ENCODE results near the gene PLEKHH1.
"Not testable (repeated sequence)": the region's sequence is repeated elsewhere in the genome, so short reads cannot be mapped to it uniquely, and the experiment has no call there.

The PLEKHH1 gene

DNA sequence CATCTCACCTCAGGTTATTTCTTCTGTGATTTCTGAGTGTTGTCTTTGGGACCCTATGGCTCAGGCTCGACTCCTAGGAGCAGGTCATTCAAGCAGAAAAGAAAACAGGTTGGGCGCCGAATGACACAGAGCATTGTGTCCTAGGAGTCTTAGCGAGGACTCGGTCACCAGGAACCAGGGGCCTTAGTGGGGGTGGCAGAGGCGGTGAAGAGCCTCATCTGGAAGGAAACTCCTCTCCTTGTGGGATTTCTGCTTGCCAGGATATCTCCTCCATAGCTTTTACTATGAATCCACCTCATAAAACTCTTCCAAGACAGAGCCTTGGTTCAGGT, 630 bp downstream of the PLEKHH1 start:
- Histone ChIP-seq H3K36me3 (no peaks in the 10 kb centered on the region), H3K9me3 (replicated peaks in 1 of 11) (no peaks in the 10 kb centered on the region), H3K27ac (no peak overlapping the region), H3K4me3 (peak overlapping the region; percentile 61 to 78 (median 72)), H4K20me1 (peaks cover 0 to 18% (median 0%) of the 10 kb centered on the region in 11 experiments; a peak in 2 of 22 replicates), H3K27me3 (peaks cover 29 to 46% (median 36%) of the 10 kb centered on the region in 11 experiments), H3K4me2 (peak overlapping the region; percentile 89 to 100 (median 98)), H3K9ac (peak overlapping the region in 5 of 11 experiments; percentile 65 to 76 (median 70); a peak in 6 of 22 replicates), H3K4me1 (peaks cover 0 to 20% (median 12%) of the 10 kb centered on the region in 10 experiments; a peak in 11 of 20 replicates)
- no peak for TF ChIP-seq Cebpa-rat (IDR thresholded peaks at IDR 0.05)

DNA sequence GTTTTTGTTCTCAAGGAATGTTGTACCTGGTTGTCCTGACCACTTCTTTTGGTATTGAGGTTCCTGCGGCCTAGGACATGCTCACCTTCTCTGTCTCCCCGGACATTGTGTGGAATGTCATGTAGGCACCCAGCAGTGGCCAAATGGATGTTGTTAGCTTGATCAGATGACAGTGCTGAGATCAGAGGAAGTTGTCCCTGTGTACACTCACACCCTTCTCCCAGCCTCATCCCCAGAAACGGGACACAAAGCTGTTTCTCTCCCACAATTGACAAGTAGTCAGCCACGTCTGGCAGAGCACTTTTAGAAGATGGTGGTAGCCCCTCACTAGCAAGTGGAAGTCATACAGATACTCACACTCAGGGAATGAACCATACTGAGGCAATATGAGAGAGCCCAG, 3.0 kb downstream of the PLEKHH1 start:
- Histone ChIP-seq H3K9me3 (replicated peaks in 1 of 11) (no peaks in the 10 kb centered on the region), H3K27ac (no peak overlapping the region), H3K27me3 (peaks cover 29 to 48% (median 36%) of the 10 kb centered on the region in 11 experiments), H3K36me3 (no peaks in the 10 kb centered on the region), H3K9ac (no peak overlapping the region), H3K4me2 (no peak overlapping the region), H4K20me1 (peaks cover 0 to 18% (median 0%) of the 10 kb centered on the region in 11 experiments; a peak in 1 of 22 replicates), H3K4me3 (no peak overlapping the region), H3K4me1 (peaks cover 0 to 20% (median 12%) of the 10 kb centered on the region in 10 experiments; a peak in 11 of 20 replicates)
- TF ChIP-seq Cebpa-rat (IDR thresholded peaks at IDR 0.05): no peak

GRCh38 chr14:67537736-67538135, 4.6 kb downstream of the PLEKHH1 start:
- Histone ChIP-seq H3K27ac (no peak overlapping the region), H3K4me1 (peaks cover 0 to 15% (median 7%) of the 10 kb centered on the region in 10 experiments; a peak in 11 of 20 replicates), H3K27me3 (peaks cover 19 to 43% (median 34%) of the 10 kb centered on the region in 11 experiments), H4K20me1 (peaks cover 0 to 11% (median 0%) of the 10 kb centered on the region in 11 experiments; a peak in 1 of 22 replicates), H3K4me3 (no peak overlapping the region), H3K36me3 (no peaks in the 10 kb centered on the region), H3K4me2 (peak overlapping the region in 2 of 11 experiments; percentile 26 to 29; a peak in 1 of 22 replicates), H3K9me3 (replicated peaks in 1 of 11) (no peaks in the 10 kb centered on the region), H3K9ac (no peak overlapping the region)
- TF ChIP-seq Cebpa-rat (IDR thresholded peaks at IDR 0.05): no peak

DNA sequence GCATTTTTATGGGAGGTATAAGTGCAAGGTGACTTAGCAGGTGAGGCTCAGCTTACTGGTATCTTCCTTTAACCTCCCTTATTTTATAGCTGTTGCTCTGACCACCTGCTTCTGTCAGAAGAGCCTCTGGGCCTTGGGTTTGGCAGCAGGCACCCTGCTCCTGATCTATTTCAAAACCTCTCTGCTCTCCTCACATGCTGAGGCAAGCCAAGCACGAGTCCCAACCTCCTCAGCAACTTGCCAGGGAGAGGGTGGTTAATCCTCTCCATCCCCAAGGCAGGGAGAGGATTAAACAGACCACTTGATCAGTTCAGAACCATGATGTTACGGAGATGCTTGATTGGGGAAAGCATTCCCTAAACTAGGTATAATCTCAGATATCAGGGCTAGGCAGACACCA, 5.4 kb downstream of the PLEKHH1 start:
- TF ChIP-seq Cebpa-rat (IDR thresholded peaks at IDR 0.05): no peak

GRCh38 chr14:67539116-67539515, 6.0 kb downstream of the PLEKHH1 start:
- no peak overlapping the region for H3K27ac ChIP-seq
- H4K20me1 ChIP-seq: peaks cover 0 to 3% (median 0%) of the 10 kb centered on the region in 11 experiments; a peak in 1 of 22 replicates
- TF ChIP-seq Cebpa-rat (IDR thresholded peaks at IDR 0.05): no peak
- peaks cover 0 to 1% (median 0%) of the 10 kb centered on the region in 11 experiments; a peak in 1 of 22 replicates for H3K9me3 ChIP-seq (replicated peaks in 1 of 11)
- no peak overlapping the region for H3K9ac ChIP-seq
- no peak overlapping the region for H3K4me3 ChIP-seq
- peaks cover 0 to 10% (median 0%) of the 10 kb centered on the region in 10 experiments; a peak in 2 of 20 replicates for H3K4me1 ChIP-seq
- peaks cover 5 to 30% (median 20%) of the 10 kb centered on the region in 11 experiments for H3K27me3 ChIP-seq
- no peak overlapping the region for H3K4me2 ChIP-seq
- no peaks in the 10 kb centered on the region for H3K36me3 ChIP-seq

More for the DNA sequence above, 5.4 kb downstream of the PLEKHH1 start:
- H3K9ac ChIP-seq: no peak overlapping the region
- peak overlapping the region in 1 of 11 experiments; percentile 8; a peak in 1 of 22 replicates for H3K4me2 ChIP-seq
- H3K36me3 ChIP-seq: no peaks in the 10 kb centered on the region
- H4K20me1 ChIP-seq: peaks cover 0 to 9% (median 0%) of the 10 kb centered on the region in 11 experiments; a peak in 1 of 22 replicates
- no peak overlapping the region for H3K4me3 ChIP-seq
- H3K27ac ChIP-seq: no peak overlapping the region
- no peaks in the 10 kb centered on the region for H3K9me3 ChIP-seq (replicated peaks in 1 of 11)
- peaks cover 0 to 14% (median 3%) of the 10 kb centered on the region in 10 experiments; a peak in 10 of 20 replicates for H3K4me1 ChIP-seq
- H3K27me3 ChIP-seq: peaks cover 11 to 36% (median 26%) of the 10 kb centered on the region in 11 experiments

DNA sequence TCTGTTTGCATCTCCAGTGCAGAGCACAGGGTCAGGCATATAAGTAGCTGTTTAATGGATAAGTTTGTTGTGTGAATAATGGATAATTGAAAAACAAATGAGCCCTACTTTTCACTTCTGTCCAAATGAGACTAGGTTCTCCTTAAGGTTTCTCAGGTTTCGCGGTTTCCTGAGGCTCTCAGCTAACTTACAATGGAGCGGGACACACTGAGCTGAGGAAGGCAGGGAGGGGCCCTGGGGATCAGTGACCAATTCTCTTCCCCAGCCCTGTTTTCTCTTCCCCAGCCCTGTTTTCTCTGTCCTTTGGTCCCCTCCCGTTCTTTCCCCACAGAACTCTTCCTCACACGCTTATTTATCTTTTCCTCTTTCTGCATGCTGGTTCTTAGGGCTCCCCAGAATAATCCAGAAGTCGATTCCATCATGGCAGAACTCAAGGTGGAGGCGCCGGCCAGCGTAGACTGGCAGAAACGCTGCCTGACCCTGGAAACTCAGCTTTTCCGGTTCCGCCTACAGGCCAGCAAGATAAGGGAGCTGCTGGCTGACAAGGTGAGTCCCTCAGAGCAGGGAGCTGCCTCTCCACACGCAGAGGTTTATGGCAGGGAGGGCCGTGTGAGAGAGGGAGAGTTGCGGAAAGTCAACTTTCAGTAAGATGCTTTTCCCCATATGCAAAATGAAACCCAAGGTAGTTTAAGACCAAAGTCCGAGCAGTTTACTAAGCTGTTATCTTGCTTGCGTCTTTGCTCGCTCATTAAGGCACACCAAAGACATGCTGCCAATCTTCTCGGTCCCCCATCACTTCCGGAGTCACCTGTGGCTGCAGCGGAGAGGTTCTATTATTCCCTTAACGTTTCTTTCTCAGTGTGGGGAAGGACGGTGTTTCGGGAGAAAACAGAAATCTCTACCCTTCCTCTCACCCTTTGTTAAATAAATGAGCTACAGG, 8.6 kb downstream of the PLEKHH1 start:
- Histone ChIP-seq H3K9me3 (replicated peaks in 1 of 11) (peaks cover 0 to 12% (median 5%) of the 10 kb centered on the region in 11 experiments; a peak in 5 of 22 replicates), H4K20me1 (no peaks in the 10 kb centered on the region), H3K9ac (no peak overlapping the region), H3K4me2 (no peak overlapping the region), H3K27me3 (peaks cover 0 to 18% (median 13%) of the 10 kb centered on the region in 11 experiments; a peak in 16 of 22 replicates), H3K27ac (no peak overlapping the region), H3K4me1 (peaks cover 0 to 10% (median 0%) of the 10 kb centered on the region in 10 experiments; a peak in 2 of 20 replicates), H3K4me3 (no peak overlapping the region), H3K36me3 (no peaks in the 10 kb centered on the region)
- TF ChIP-seq Cebpa-rat (IDR thresholded peaks at IDR 0.05): no peak

DNA sequence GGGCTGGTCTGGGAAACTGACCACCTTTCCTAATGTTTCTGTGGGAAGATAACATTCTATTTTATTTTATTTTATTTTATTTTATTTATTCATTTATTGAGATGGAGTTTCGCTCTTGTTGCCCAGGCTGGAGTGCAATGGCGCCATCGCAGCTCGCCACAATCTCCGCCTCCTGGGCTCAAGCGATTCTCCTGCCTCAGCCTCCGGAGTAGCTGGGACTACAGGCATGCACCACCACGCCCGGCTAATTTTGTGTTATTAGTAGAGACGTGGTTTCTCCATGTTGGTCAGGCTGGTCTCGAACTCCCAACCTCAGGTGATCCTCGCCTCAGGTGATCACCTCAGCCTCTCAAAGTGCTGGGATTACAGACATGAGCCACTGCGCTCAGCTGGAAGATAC, 9.5 kb downstream of the PLEKHH1 start:
- H3K36me3 ChIP-seq, H3K4me1 ChIP-seq, H3K27ac ChIP-seq, H3K9ac ChIP-seq, H3K4me3 ChIP-seq, H4K20me1 ChIP-seq, H3K4me2 ChIP-seq: not testable (repeated sequence)
- Histone ChIP-seq H3K27me3 (peaks cover 0 to 18% (median 13%) of the 10 kb centered on the region in 11 experiments; a peak in 16 of 22 replicates), H3K9me3 (replicated peaks in 1 of 11) (peaks cover 0 to 12% (median 5%) of the 10 kb centered on the region in 11 experiments; a peak in 5 of 22 replicates)

GRCh38 chr14:67544590-67544989, 11.5 kb downstream of the PLEKHH1 start:
- Histone ChIP-seq H3K9ac (no peak overlapping the region), H3K9me3 (replicated peaks in 1 of 11) (peaks cover 0 to 12% (median 5%) of the 10 kb centered on the region in 11 experiments; a peak in 5 of 22 replicates), H3K4me2 (no peak overlapping the region), H3K27me3 (peaks cover 0 to 18% (median 13%) of the 10 kb centered on the region in 11 experiments; a peak in 16 of 22 replicates), H3K4me3 (no peak overlapping the region), H3K4me1 (no peaks in the 10 kb centered on the region), H3K36me3 (no peaks in the 10 kb centered on the region), H3K27ac (no peak overlapping the region), H4K20me1 (no peaks in the 10 kb centered on the region)
- no peak for TF ChIP-seq Cebpa-rat (IDR thresholded peaks at IDR 0.05)

- H3K27ac ChIP-seq: no peak overlapping the region
- H3K4me2 ChIP-seq: no peak overlapping the region
- no peaks in the 10 kb centered on the region for H4K20me1 ChIP-seq
- no peaks in the 10 kb centered on the region for H3K36me3 ChIP-seq
- no peak overlapping the region for H3K9ac ChIP-seq
- H3K9me3 ChIP-seq (replicated peaks in 1 of 11): peaks cover 0 to 12% (median 5%) of the 10 kb centered on the region in 11 experiments; a peak in 5 of 22 replicates
- H3K4me3 ChIP-seq: no peak overlapping the region
- peaks cover 0 to under 1% (median 0%) of the 10 kb centered on the region in 11 experiments; a peak in 2 of 22 replicates for H3K27me3 ChIP-seq
- TF ChIP-seq Cebpa-rat (IDR thresholded peaks at IDR 0.05): no peak
- no peaks in the 10 kb centered on the region for H3K4me1 ChIP-seq
Observed at GRCh38 chr14:67547224-67547780, 14.2 kb downstream of the PLEKHH1 start.
